Tibial nerve (tissue), 4 donors: ENCODE data around the gene VWA7. TPM values are rescaled to one million over a fixed set of nuclear protein-coding genes. Genes with fewer than 3 reads are reported as not detected.

Experiments used
- DNase-seq, 2 donors: peaks; one replicate each; pipeline ENCODE4 v3.0.0-alpha.2; 2019; ENCODE audit warnings: low spot score in 2 of 2
- H3K27ac ChIP-seq, 4 donors: fragments of 200-600 bp; sonication (generic) in 3 of 4; one replicate each; pipeline ENCODE4 v1.5.1; 2017 to 2019; ENCODE audit warnings: mild to moderate bottlenecking in 1 of 4
- H3K27me3 ChIP-seq, 2 donors: fragments of 200-600 bp; sonication (generic) in 1 of 2; one replicate each; pipeline versions ENCODE4 v1.5.1 to v1.6.0; 2017 to 2019
- H3K36me3 ChIP-seq, 3 donors: fragments of 200-600 bp; sonication (generic); one replicate each; pipeline ENCODE4 v1.5.1; 2018 to 2019
- H3K4me1 ChIP-seq, 4 donors: fragments of 200-600 bp; sonication (generic) in 3 of 4; one replicate each; pipeline ENCODE4 v1.5.1; 2017 to 2019
- H3K4me3 ChIP-seq, 4 donors: fragments of 200-600 bp; sonication (generic) in 3 of 4; one replicate each; pipeline ENCODE4 v1.5.1; 2017 to 2019; ENCODE audit warnings: mild to moderate bottlenecking in 1 of 4, moderate library complexity in 1 of 4
- H3K9me3 ChIP-seq, 4 donors: fragments of 200-600 bp; sonication (generic) in 3 of 4; one replicate each; pipeline ENCODE4 v1.5.1; 2017 to 2019
- EP300 ChIP-seq, 2 donors: sonication (generic); formaldehyde crosslinking; IDR thresholded peaks; one replicate each; pipeline ENCODE4 v1.6.1; 2017; ENCODE audit warnings: antibody characterized with exemption in 2 of 2, mild to moderate bottlenecking in 1 of 2
- POLR2A ChIP-seq, 2 donors: fragments of 450-650 bp; IDR thresholded peaks; one replicate each; pipeline ENCODE4 v1.6.1; 2017; ENCODE audit warnings: antibody characterized with exemption in 2 of 2, mild to moderate bottlenecking in 2 of 2, moderate library complexity in 2 of 2
- WGBS, 2 donors: methylation state at CpG; one replicate each; pipeline ENCODE4 v1.1.5; 2018; 5-methylcytosine and 5-hydroxymethylcytosine counted together
- small RNA-seq: library from RNA; depleted of rRNA; stranded (forward); fragments of <200 nt; gene quantifications from one replicate; pipeline ENCODE3, GENCODE V24; 2016
- total RNA-seq, 4 donors: library from RNA; depleted of rRNA; stranded (reverse); fragments of >200 nt; gene quantifications; one replicate each; pipeline ENCODE4 v1.1.0, GENCODE V29; 2016
- TF ChIP-seq, protein P1 (sequence below), 5 experiments: fragments of 200-600 bp in 3 of 5; fragments of 450-650 bp in 2 of 5; sonication (generic) in 3 of 5; IDR thresholded peaks; one replicate each; pipeline ENCODE4 v1.5.1; 2016 to 2019; ENCODE audit warnings: antibody characterized with exemption in 5 of 5, mild to moderate bottlenecking in 3 of 5, moderate library complexity in 2 of 5

VWA7 gene
- total RNA-seq, 4 donors from 2014 or later = 0.21 to 0.66 (median 0.35) TPM

- H3K4me3 ChIP-seq = no peak overlapping the region
- WGBS, 2 donors = 83 to 86% methylated on average over 5 of the region's 5 CpGs
- H3K27ac ChIP-seq = no peak overlapping the region
- no peaks in the 10 kb centered on the region for H3K27me3 ChIP-seq
- H3K9me3 ChIP-seq = no peaks in the 10 kb centered on the region
- TF ChIP-seq, protein P1, sequence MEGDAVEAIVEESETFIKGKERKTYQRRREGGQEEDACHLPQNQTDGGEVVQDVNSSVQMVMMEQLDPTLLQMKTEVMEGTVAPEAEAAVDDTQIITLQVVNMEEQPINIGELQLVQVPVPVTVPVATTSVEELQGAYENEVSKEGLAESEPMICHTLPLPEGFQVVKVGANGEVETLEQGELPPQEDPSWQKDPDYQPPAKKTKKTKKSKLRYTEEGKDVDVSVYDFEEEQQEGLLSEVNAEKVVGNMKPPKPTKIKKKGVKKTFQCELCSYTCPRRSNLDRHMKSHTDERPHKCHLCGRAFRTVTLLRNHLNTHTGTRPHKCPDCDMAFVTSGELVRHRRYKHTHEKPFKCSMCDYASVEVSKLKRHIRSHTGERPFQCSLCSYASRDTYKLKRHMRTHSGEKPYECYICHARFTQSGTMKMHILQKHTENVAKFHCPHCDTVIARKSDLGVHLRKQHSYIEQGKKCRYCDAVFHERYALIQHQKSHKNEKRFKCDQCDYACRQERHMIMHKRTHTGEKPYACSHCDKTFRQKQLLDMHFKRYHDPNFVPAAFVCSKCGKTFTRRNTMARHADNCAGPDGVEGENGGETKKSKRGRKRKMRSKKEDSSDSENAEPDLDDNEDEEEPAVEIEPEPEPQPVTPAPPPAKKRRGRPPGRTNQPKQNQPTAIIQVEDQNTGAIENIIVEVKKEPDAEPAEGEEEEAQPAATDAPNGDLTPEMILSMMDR (IDR thresholded peaks at IDR 0.05) = no peak
- TF ChIP-seq EP300 (IDR thresholded peaks at IDR 0.05) (no peak), POLR2A (IDR thresholded peaks at IDR 0.05) (no peak)
- DNase-seq = no peak
- peaks cover 0 to 3% (median 0%) of the 10 kb centered on the region in 3 donors for H3K36me3 ChIP-seq
- no peaks in the 10 kb centered on the region for H3K4me1 ChIP-seq
These were observed 56.8 kb downstream of the VWA7 start for GRCh38 chr6:31720196-31720770.

- WGBS, 2 donors = 86 to 92% methylated on average over 5 to 6 of the region's 6 CpGs
- no peaks in the 10 kb centered on the region for H3K36me3 ChIP-seq
- no peak for TF ChIP-seq EP300 (IDR thresholded peaks at IDR 0.05)
- TF ChIP-seq POLR2A (IDR thresholded peaks at IDR 0.05) = no peak
- TF ChIP-seq, protein P1 (IDR thresholded peaks at IDR 0.05) = no peak
- peaks cover 0 to 2% (median 0%) of the 10 kb centered on the region in 4 donors for H3K4me1 ChIP-seq
- no peak overlapping the region for H3K27ac ChIP-seq
- H3K4me3 ChIP-seq = no peak overlapping the region
- H3K9me3 ChIP-seq = no peaks in the 10 kb centered on the region
- no peaks in the 10 kb centered on the region for H3K27me3 ChIP-seq
- DNase-seq = no peak
These were observed 58.1 kb downstream of the VWA7 start for GRCh38 chr6:31719001-31719400.

DNA sequence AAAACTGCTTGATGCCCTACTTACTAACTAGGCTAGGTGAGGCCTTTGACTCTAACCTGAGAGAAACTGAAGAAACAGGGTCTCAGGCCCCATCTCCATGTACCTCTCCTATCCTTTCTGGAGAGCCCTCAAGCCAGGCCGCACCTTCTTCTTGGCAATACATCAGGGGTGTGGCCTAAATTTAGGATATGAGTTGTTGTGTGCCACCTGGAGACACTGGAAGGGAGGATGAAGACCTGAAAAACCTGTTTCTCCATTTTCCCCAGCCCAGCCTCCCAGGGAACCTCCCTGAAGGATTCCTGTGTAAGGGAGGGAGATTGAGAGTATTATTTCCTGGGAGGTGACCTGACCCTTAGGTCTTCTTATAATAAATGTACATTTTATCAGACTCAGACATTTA, 58.9 kb downstream of the VWA7 start:
- DNase-seq = no peak
- no peak overlapping the region for H3K4me3 ChIP-seq
- peaks cover 0 to 7% (median 0%) of the 10 kb centered on the region in 4 donors for H3K4me1 ChIP-seq
- WGBS, 2 donors = 70 to 71% methylated on average over 1 of the region's 1 CpG
- no peak for TF ChIP-seq POLR2A (IDR thresholded peaks at IDR 0.05)
- TF ChIP-seq, protein P1 (IDR thresholded peaks at IDR 0.05) = no peak
- TF ChIP-seq EP300 (IDR thresholded peaks at IDR 0.05) = no peak
- H3K9me3 ChIP-seq = no peaks in the 10 kb centered on the region
- H3K36me3 ChIP-seq = no peaks in the 10 kb centered on the region
- H3K27ac ChIP-seq = no peak overlapping the region
- H3K27me3 ChIP-seq = no peaks in the 10 kb centered on the region

- no peak for DNase-seq
- TF ChIP-seq POLR2A (IDR thresholded peaks at IDR 0.05) (no peak), EP300 (IDR thresholded peaks at IDR 0.05) (no peak)
- TF ChIP-seq, protein P1 (IDR thresholded peaks at IDR 0.05) = no peak
- WGBS, 2 donors = 63 to 78% methylated on average over 10 of the region's 10 CpGs
These were observed 59.5 kb downstream of the VWA7 start for GRCh38 chr6:31717499-31718222.

More at GRCh38 chr6:31717499-31718222, 59.5 kb downstream of the VWA7 start:
- Histone ChIP-seq H3K9me3 (no peaks in the 10 kb centered on the region), H3K36me3 (no peaks in the 10 kb centered on the region), H3K4me1 (peaks cover 0 to 7% (median 0%) of the 10 kb centered on the region in 4 donors), H3K27me3 (no peaks in the 10 kb centered on the region), H3K4me3 (no peak overlapping the region), H3K27ac (no peak overlapping the region)

Small RNAs within 50 kb of the gene (small RNA-seq; reads per million reads assigned to genes)
- gene MSH5-SAPCD1 (not detected), gene RF00019 (not detected), gene RNU6-850P (not detected), gene SAPCD1 (not detected)

Other genes starting within 250 kb of the VWA7 start
- not detected for gene MCCD1, start 248.4 kb downstream of the VWA7 start, total RNA-seq
- 100 to 1,000 TPM; 306 to 436 (median 358) TPM for gene DDX39B, start 235.3 kb downstream of the VWA7 start, total RNA-seq
- gene ATP6V1G2, start 230.7 kb downstream of the VWA7 start, total RNA-seq = 1 to 10 TPM in 3 of 4 donors, under 1 TPM in 1; 0.60 to 3.8 (median 2.2) TPM
- gene NFKBIL1, start 229.7 kb downstream of the VWA7 start, total RNA-seq = 10 to 100 TPM; 26.2 to 30.2 (median 27.7) TPM
- not detected for gene LTA, start 205.0 kb downstream of the VWA7 start, total RNA-seq
- not detected for gene TNF, start 201.8 kb downstream of the VWA7 start, total RNA-seq
- not detected for gene LTB, start 194.9 kb downstream of the VWA7 start, total RNA-seq
- 10 to 100 TPM; 15.7 to 86.5 (median 20.8) TPM for gene LST1, start 191.1 kb downstream of the VWA7 start, total RNA-seq
- gene NCR3, start 184.3 kb downstream of the VWA7 start, total RNA-seq = not detected
- gene AIF1, start 162.1 kb downstream of the VWA7 start, total RNA-seq = 10 to 100 TPM; 27.1 to 66.3 (median 50.4) TPM
- 100 to 1,000 TPM in 2 of 4 donors, 10 to 100 TPM in 2; 71.4 to 113 (median 88.0) TPM for gene PRRC2A, start 156.6 kb downstream of the VWA7 start, total RNA-seq
- 100 to 1,000 TPM; 189 to 228 (median 210) TPM for gene BAG6, start 124.7 kb downstream of the VWA7 start, total RNA-seq
- 1 to 10 TPM in 1 of 4 donors, under 1 TPM in 2, not detected in 1; 0.63 to 2.0 (median 0.90) TPM for gene APOM, start 121.4 kb downstream of the VWA7 start, total RNA-seq
- gene C6orf47, start 116.5 kb downstream of the VWA7 start, total RNA-seq = 10 to 100 TPM; 13.8 to 23.3 (median 20.5) TPM
- gene GPANK1, start 112.3 kb downstream of the VWA7 start, total RNA-seq = 10 to 100 TPM; 18.8 to 30.0 (median 26.5) TPM
- 100 to 1,000 TPM; 183 to 207 (median 188) TPM for gene CSNK2B, start 111.2 kb downstream of the VWA7 start, total RNA-seq
- gene LY6G5B, start 107.4 kb downstream of the VWA7 start, total RNA-seq = 10 to 100 TPM in 2 of 4 donors, 1 to 10 TPM in 2; 7.6 to 13.0 (median 9.8) TPM
- under 1 TPM in 1 of 4 donors, not detected in 3; 0.84 TPM for gene LY6G5C, start 96.3 kb downstream of the VWA7 start, total RNA-seq
- 10 to 100 TPM; 37.1 to 62.1 (median 49.9) TPM for gene ABHD16A, start 74.0 kb downstream of the VWA7 start, total RNA-seq
- gene LY6G6F, start 70.5 kb downstream of the VWA7 start, total RNA-seq = not detected
- gene LY6G6D, start 62.0 kb downstream of the VWA7 start, total RNA-seq = not detected
- not detected for gene LY6G6C, start 55.6 kb downstream of the VWA7 start, total RNA-seq
- not detected for gene MPIG6B, start 54.0 kb downstream of the VWA7 start, total RNA-seq
- gene DDAH2, start 48.0 kb downstream of the VWA7 start, total RNA-seq = 100 to 1,000 TPM; 134 to 193 (median 166) TPM
- 100 to 1,000 TPM; 216 to 341 (median 246) TPM for gene CLIC1, start 40.8 kb downstream of the VWA7 start, total RNA-seq
- 10 to 100 TPM; 12.2 to 25.5 (median 18.4) TPM for gene MSH5, start 37.3 kb downstream of the VWA7 start, total RNA-seq
- 1 to 10 TPM in 3 of 4 donors, not detected in 1; 1.5 to 5.5 (median 4.8) TPM for gene SAPCD1, start 14.7 kb downstream of the VWA7 start, total RNA-seq
- gene VARS1, start 18.4 kb upstream of the VWA7 start, total RNA-seq = 10 to 100 TPM; 40.8 to 58.6 (median 50.1) TPM
- 10 to 100 TPM; 23.9 to 31.8 (median 28.4) TPM for gene LSM2, start 29.6 kb upstream of the VWA7 start, total RNA-seq
- 1 to 10 TPM in 2 of 4 donors, under 1 TPM in 2; 0.20 to 2.4 (median 1.2) TPM for gene HSPA1L, start 38.0 kb upstream of the VWA7 start, total RNA-seq
- 100 to 1,000 TPM; 170 to 304 (median 221) TPM for gene HSPA1A, start 38.2 kb upstream of the VWA7 start, total RNA-seq
- gene HSPA1B, start 50.4 kb upstream of the VWA7 start, total RNA-seq = 100 to 1,000 TPM; 134 to 186 (median 168) TPM
- gene NEU1, start 85.5 kb upstream of the VWA7 start, total RNA-seq = 10 to 100 TPM; 25.8 to 44.6 (median 33.8) TPM
- gene SLC44A4, start 101.7 kb upstream of the VWA7 start, total RNA-seq = under 1 TPM in 3 of 4 donors, not detected in 1; 0.22 to 0.84 (median 0.59) TPM
- 10 to 100 TPM; 38.2 to 63.9 (median 46.8) TPM for gene EHMT2, start 120.4 kb upstream of the VWA7 start, total RNA-seq
- gene ZBTB12, start 124.8 kb upstream of the VWA7 start, total RNA-seq = 1 to 10 TPM in 3 of 4 donors, under 1 TPM in 1; 0.63 to 3.5 (median 2.9) TPM
- 10 to 100 TPM in 1 of 4 donors, 1 to 10 TPM in 3; 4.6 to 17.4 (median 6.1) TPM for gene C2, start 150.4 kb upstream of the VWA7 start, total RNA-seq
- 10 to 100 TPM; 15.7 to 66.5 (median 26.2) TPM for gene CFB, start 168.8 kb upstream of the VWA7 start, total RNA-seq
- 100 to 1,000 TPM in 1 of 4 donors, 10 to 100 TPM in 3; 74.1 to 101 (median 88.6) TPM for gene NELFE, start 181.6 kb upstream of the VWA7 start, total RNA-seq
- gene SKIC2, start 181.8 kb upstream of the VWA7 start, total RNA-seq = 10 to 100 TPM; 47.1 to 83.1 (median 48.2) TPM
- 10 to 100 TPM; 16.2 to 46.1 (median 34.3) TPM for gene DXO, start 194.8 kb upstream of the VWA7 start, total RNA-seq
- gene C4A, start 204.7 kb upstream of the VWA7 start, total RNA-seq = 100 to 1,000 TPM; 230 to 361 (median 258) TPM
- gene C4B, start 237.5 kb upstream of the VWA7 start, total RNA-seq = 100 to 1,000 TPM; 266 to 420 (median 299) TPM